HFFc6 (cell line): Measurements from ENCODE around the gene CHRNB4. TPM values are rescaled to one million over a fixed set of nuclear protein-coding genes. Genes with fewer than 3 reads are reported as not detected.

ENCODE experiments used
- DNase-seq: peaks from one replicate; pipeline ENCODE4 v3.0.0-alpha.2; 2018
- H3K27ac Mint-ChIP-seq: 2 replicates; pipeline ENCODE4 v1.8.0; 2020; ENCODE audit warnings: mild to moderate bottlenecking, mixed read lengths
- H3K27me3 Mint-ChIP-seq: 2 replicates; pipeline ENCODE4 v1.8.0; 2021; ENCODE audit warnings: mild to moderate bottlenecking, moderate library complexity, mixed read lengths; ENCODE audit not compliant: insufficient read depth
- H3K36me3 Mint-ChIP-seq: 2 replicates; pipeline ENCODE4 v1.8.0; 2021; ENCODE audit warnings: low read depth, mixed read lengths
- H3K4me1 Mint-ChIP-seq: 2 replicates; pipeline ENCODE4 v1.8.0; 2020; ENCODE audit warnings: low read depth, mixed read lengths
- H3K4me3 Mint-ChIP-seq: 2 replicates; pipeline ENCODE4 v1.8.0; 2020; ENCODE audit warnings: mild to moderate bottlenecking, moderate library complexity, mixed read lengths
- H3K9me3 Mint-ChIP-seq: 2 replicates; pipeline ENCODE4 v1.8.0; 2020; ENCODE audit warnings: mild to moderate bottlenecking, mixed read lengths
- CTCF ChIP-seq: fragments of 200-600 bp; sonication (generic); IDR thresholded peaks from 2 replicates; pipeline ENCODE4 v1.5.0; 2021; ENCODE audit warnings: antibody characterized with exemption, mild to moderate bottlenecking
- total RNA-seq, 6 experiments: library from RNA; stranded (reverse); fragmentation: NEBNext Ultra II Directional; extraction: Animal tissue kit (Norgen Biotek cat#: 25700); gene quantifications; 2 replicates in 1 of 6; 3 replicates in 5 of 6; pipeline ENCODE4 v1.2.3, GENCODE V29; 2021

The CHRNB4 gene
- total RNA-seq, 6 experiments from 2014 or later, result not detected

- no peak overlapping the region for H3K4me3 Mint-ChIP-seq
- peaks cover 8% of the 10 kb centered on the region for H3K36me3 Mint-ChIP-seq
- no peaks in the 10 kb centered on the region for H3K4me1 Mint-ChIP-seq
Measured at GRCh38 chr15:78635346-78635745, 5.7 kb downstream of the CHRNB4 start.

DNA sequence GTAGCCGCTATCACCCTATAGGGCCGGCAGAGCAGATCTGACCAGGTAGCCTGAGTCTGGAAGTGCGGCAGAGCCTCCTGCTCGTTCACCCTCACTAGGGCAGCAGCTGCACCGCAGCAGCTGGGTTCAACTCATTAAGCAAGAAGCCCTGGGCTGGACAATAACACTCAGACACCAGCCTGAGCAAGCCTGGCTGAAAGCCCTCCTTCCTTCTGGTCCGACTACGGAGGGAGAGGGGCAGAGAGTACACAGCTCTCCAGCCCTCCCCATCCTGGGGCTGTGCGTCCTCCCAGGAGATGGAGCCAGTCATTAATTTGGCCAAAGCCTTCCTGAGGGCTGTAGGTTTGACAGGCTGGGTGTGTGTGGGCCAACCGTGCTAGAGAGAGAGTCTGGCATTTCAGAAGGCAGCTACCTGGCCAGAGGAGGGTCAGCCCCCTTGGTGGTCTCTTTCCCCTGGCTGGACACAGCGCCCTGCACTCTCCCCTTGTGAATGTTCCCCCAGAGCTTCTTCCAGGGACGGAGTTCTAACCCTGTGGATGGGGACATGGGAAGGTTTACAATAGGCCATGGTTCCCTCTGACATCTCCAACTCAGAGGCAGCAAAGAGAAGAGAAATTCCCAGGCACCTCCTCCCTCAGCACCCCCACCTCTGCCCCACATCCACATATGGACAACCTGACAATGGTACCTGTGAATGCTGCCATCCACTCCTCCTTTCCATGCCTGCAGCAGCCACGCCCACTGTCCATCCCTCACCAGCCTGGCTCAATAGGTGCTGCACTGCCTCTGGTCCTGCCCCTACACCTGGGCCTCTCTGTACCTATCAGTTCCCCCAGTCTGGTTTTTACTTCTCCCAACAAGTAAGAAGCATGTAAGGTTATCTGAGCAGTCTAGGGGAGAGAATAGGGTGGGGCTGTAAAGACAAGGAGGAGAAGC, 6.5 kb downstream of the CHRNB4 start:
- no peak overlapping the region for H3K27ac Mint-ChIP-seq
- H3K9me3 Mint-ChIP-seq, result peaks cover 13% of the 10 kb centered on the region
- peaks cover 41% of the 10 kb centered on the region for H3K27me3 Mint-ChIP-seq
- DNase-seq, result no peak
- H3K4me1 Mint-ChIP-seq, result no peaks in the 10 kb centered on the region
- H3K4me3 Mint-ChIP-seq, result no peak overlapping the region
- no peak for TF ChIP-seq CTCF
- H3K36me3 Mint-ChIP-seq, result peaks cover 8% of the 10 kb centered on the region

More at GRCh38 chr15:78635346-78635745, 5.7 kb downstream of the CHRNB4 start:
- no peak for TF ChIP-seq CTCF
- no peak overlapping the region for H3K27ac Mint-ChIP-seq
- H3K9me3 Mint-ChIP-seq, result peaks cover 13% of the 10 kb centered on the region
- peaks cover 37% of the 10 kb centered on the region for H3K27me3 Mint-ChIP-seq
- DNase-seq, result no peak

- Mint-ChIP-seq H3K9me3 (peaks cover 13% of the 10 kb centered on the region), H3K36me3 (peaks cover 8% of the 10 kb centered on the region), H3K4me1 (no peaks in the 10 kb centered on the region), H3K27ac (no peak overlapping the region), H3K27me3 (peaks cover 47% of the 10 kb centered on the region), H3K4me3 (no peak overlapping the region)
- DNase-seq, result no peak
- no peak for TF ChIP-seq CTCF
Measured at GRCh38 chr15:78633348-78633747, 7.7 kb downstream of the CHRNB4 start.

DNA sequence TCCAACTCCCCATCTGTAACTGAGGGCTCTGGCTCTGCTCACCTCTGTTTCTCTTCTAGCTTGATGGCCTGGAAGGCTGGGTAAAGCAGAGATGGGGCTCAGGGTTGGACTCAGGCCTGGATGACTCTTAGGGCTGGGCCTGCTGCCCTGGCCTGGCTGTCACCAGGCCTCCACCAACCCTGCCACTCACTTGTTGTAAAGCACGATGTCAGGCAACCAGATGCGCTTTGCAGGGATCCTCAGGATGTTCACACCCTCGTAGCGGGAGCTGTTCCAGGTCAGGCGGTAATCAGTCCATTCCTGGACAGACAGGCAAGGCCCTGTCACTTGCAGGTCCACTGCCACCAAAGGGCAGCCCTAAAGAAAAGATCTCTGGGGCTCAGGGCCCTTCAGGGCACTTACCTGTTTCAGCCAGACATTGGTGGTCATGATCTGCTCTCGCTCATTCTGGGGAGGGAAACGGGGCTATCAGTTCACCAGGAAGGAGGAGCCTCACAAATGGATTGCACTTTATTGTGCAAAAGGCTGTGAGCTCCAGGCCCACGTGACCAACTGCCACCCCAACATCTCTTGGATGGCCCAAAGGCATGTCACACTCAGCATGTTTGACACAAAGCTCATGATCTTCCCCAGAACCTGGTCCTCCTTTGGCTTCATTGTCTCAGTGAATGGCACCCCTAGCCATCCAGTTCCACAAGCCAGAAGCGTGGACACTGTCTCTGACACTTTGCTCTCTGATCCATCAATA, 9.9 kb downstream of the CHRNB4 start:
- Mint-ChIP-seq H3K4me1 (no peaks in the 10 kb centered on the region), H3K27ac (no peak overlapping the region), H3K4me3 (no peak overlapping the region), H3K27me3 (peaks cover 47% of the 10 kb centered on the region), H3K36me3 (peaks cover 8% of the 10 kb centered on the region), H3K9me3 (peaks cover 13% of the 10 kb centered on the region)
- no peak for DNase-seq
- TF ChIP-seq CTCF, result no peak

DNA sequence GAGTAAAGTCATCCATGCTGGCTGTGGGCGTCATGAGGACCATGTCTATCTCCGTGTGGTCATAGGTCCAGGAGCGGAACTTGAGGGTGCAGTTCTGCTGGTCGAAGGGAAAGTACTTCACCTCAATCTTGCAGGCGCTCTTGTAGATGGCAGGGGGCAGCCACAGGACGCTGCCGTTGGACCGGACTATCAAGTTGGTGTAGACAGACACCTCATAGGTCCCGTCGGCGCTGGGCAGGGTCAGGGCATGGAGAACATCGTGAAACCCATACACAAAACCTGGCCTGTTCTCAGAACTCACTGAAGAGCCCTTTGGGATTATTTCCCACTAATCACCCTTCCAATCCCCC, 11.3 kb downstream of the CHRNB4 start:
- H3K27ac Mint-ChIP-seq, result no peak overlapping the region
- no peak for TF ChIP-seq CTCF
- peaks cover 8% of the 10 kb centered on the region for H3K36me3 Mint-ChIP-seq
- no peak for DNase-seq
- peaks cover 13% of the 10 kb centered on the region for H3K9me3 Mint-ChIP-seq
- H3K4me3 Mint-ChIP-seq, result no peak overlapping the region
- H3K27me3 Mint-ChIP-seq, result peaks cover 44% of the 10 kb centered on the region
- no peaks in the 10 kb centered on the region for H3K4me1 Mint-ChIP-seq
